H9 (cell line): Measurements from ENCODE around the gene TIAM2. TPM values are rescaled to one million over a fixed set of nuclear protein-coding genes. Genes with fewer than 3 reads are reported as not detected.
"Not testable (repeated sequence)": the region's sequence is repeated elsewhere in the genome, so short reads cannot be mapped to it uniquely, and the experiment has no call there.

Source experiments
- DNase-seq: peaks from one replicate; pipeline ENCODE4 v3.0.0-alpha.2; 2017
- H2AFZ ChIP-seq: one replicate; pipeline ENCODE4 v1.6.1; 2013; ENCODE audit warnings: mild to moderate bottlenecking, low read length, control low read depth, moderate library complexity
- H2AK5ac ChIP-seq: 2 replicates; pipeline ENCODE4 v1.6.1; 2013; ENCODE audit warnings: low read length, control low read depth, mixed read lengths; ENCODE audit not compliant: insufficient read length
- H2BK120ac ChIP-seq: one replicate; pipeline ENCODE4 v1.6.1; 2013; ENCODE audit warnings: low read depth, mild to moderate bottlenecking, low read length, control low read depth, inconsistent platforms; ENCODE audit not compliant: poor library complexity, severe bottlenecking
- H2BK12ac ChIP-seq: 2 replicates; pipeline ENCODE4 v1.6.1; 2013; ENCODE audit warnings: low read length, control low read depth, mixed read lengths, low read depth; ENCODE audit not compliant: insufficient read length
- H2BK15ac ChIP-seq: 2 replicates; pipeline ENCODE4 v1.6.1; 2013; ENCODE audit warnings: low read depth, low read length, control low read depth
- H2BK20ac ChIP-seq: one replicate; pipeline ENCODE4 v1.6.1; 2013; ENCODE audit warnings: low read depth, mild to moderate bottlenecking, low read length, control low read depth, inconsistent platforms; ENCODE audit not compliant: poor library complexity, severe bottlenecking
- H2BK5ac ChIP-seq: 2 replicates; pipeline ENCODE4 v1.6.1; 2013; ENCODE audit warnings: low read length, control low read depth, mixed read lengths; ENCODE audit not compliant: insufficient read length
- H3K14ac ChIP-seq: 2 replicates; pipeline ENCODE4 v1.6.1; 2013; ENCODE audit warnings: low read length, control low read depth; ENCODE audit not compliant: insufficient read depth
- H3K18ac ChIP-seq: 2 replicates; pipeline ENCODE4 v1.6.1; 2013; ENCODE audit warnings: low read depth, mild to moderate bottlenecking, mixed read lengths, low read length, control low read depth; ENCODE audit not compliant: insufficient read length
- H3K23ac ChIP-seq: 2 replicates; pipeline ENCODE4 v1.6.1; 2013; ENCODE audit warnings: low read length, control low read depth, mixed read lengths, low read depth; ENCODE audit not compliant: insufficient read length
- H3K23me2 ChIP-seq: 2 replicates; pipeline ENCODE4 v1.6.1; 2013; ENCODE audit warnings: low read depth, mild to moderate bottlenecking, mixed read lengths, low read length, control low read depth; ENCODE audit not compliant: insufficient read length, poor library complexity, severe bottlenecking
- H3K27ac ChIP-seq: 2 replicates; pipeline ENCODE4 v1.5.1; 2013; ENCODE audit warnings: low read length, control low read depth, mixed read lengths, low read depth; ENCODE audit not compliant: insufficient read length
- H3K27me3 ChIP-seq: 2 replicates; pipeline ENCODE4 v1.6.1; 2013; ENCODE audit warnings: low read length, control low read depth, inconsistent platforms; ENCODE audit not compliant: insufficient read depth
- H3K4ac ChIP-seq: 2 replicates; pipeline ENCODE4 v1.6.1; 2013; ENCODE audit warnings: low read depth, mild to moderate bottlenecking, control low read depth, inconsistent platforms, low read length, moderate library complexity
- H3K4me1 ChIP-seq: 2 replicates; pipeline ENCODE4 v1.6.1; 2013; ENCODE audit warnings: low read length, control low read depth, inconsistent platforms; ENCODE audit not compliant: insufficient read depth
- H3K4me2 ChIP-seq: 2 replicates; pipeline ENCODE4 v1.6.1; 2013; ENCODE audit warnings: low read length, control low read depth, mixed read lengths; ENCODE audit not compliant: insufficient read length, insufficient read depth
- H3K56ac ChIP-seq: 2 replicates; pipeline ENCODE4 v1.6.1; 2013; ENCODE audit warnings: low read depth, mild to moderate bottlenecking, mixed read lengths, low read length, control low read depth; ENCODE audit not compliant: insufficient read length
- H3K79me1 ChIP-seq: 2 replicates; pipeline ENCODE4 v1.6.1; 2013; ENCODE audit warnings: low read depth, mild to moderate bottlenecking, moderate library complexity, low read length, control low read depth, inconsistent platforms; ENCODE audit not compliant: insufficient read depth, poor library complexity, severe bottlenecking
- H3K79me2 ChIP-seq: 2 replicates; pipeline ENCODE4 v1.6.1; 2013; ENCODE audit warnings: low read length, control low read depth, inconsistent platforms; ENCODE audit not compliant: insufficient read depth
- H3K9ac ChIP-seq: 2 replicates; pipeline ENCODE4 v1.6.1; 2013; ENCODE audit warnings: low read length, control low read depth, mixed read lengths; ENCODE audit not compliant: insufficient read length; ENCODE audit errors: extremely low read depth
- H3K9me3 ChIP-seq: one replicate; pipeline ENCODE4 v1.6.1; 2013; ENCODE audit warnings: low read depth, low read length, inconsistent platforms; ENCODE audit not compliant: control insufficient read depth
- H3T11ph ChIP-seq: one replicate; pipeline ENCODE4 v1.6.1; 2013; ENCODE audit warnings: mild to moderate bottlenecking, low read length, control low read depth, inconsistent platforms
- H4K20me1 ChIP-seq: one replicate; pipeline ENCODE4 v1.6.1; 2013; ENCODE audit not compliant: control insufficient read depth, insufficient read length, insufficient read depth
- H4K5ac ChIP-seq: 2 replicates; pipeline ENCODE4 v1.6.1; 2013; ENCODE audit warnings: low read depth, mild to moderate bottlenecking, mixed read lengths, low read length, control low read depth; ENCODE audit not compliant: insufficient read length
- H4K8ac ChIP-seq: replicated peaks from 2 replicates; pipeline ENCODE4 v1.6.1; 2013; ENCODE audit warnings: low read length, control low read depth, mixed read lengths, low read depth; ENCODE audit not compliant: insufficient read length
- H4K91ac ChIP-seq: 2 replicates; pipeline ENCODE4 v1.6.1; 2013; ENCODE audit warnings: low read depth, mild to moderate bottlenecking, moderate library complexity, mixed read lengths, low read length, control low read depth; ENCODE audit not compliant: insufficient read length
- H3K27ac Mint-ChIP-seq, 3 experiments: 2 replicates in 2 of 3; 3 replicates in 1 of 3; pipeline ENCODE4 v1.8.0; 2020 to 2021; ENCODE audit warnings: mixed read lengths in 3 of 3, mild to moderate bottlenecking in 1 of 3, moderate library complexity in 1 of 3
- H3K27me3 Mint-ChIP-seq: 2 replicates; pipeline ENCODE4 v1.8.0; 2021; ENCODE audit warnings: low read depth, mild to moderate bottlenecking, moderate library complexity, mixed read lengths
- H3K36me3 Mint-ChIP-seq, 3 experiments: 2 replicates in 2 of 3; 3 replicates in 1 of 3; pipeline ENCODE4 v1.8.0; 2020 to 2021; ENCODE audit warnings: low read depth in 3 of 3, mixed read lengths in 3 of 3; ENCODE audit not compliant: insufficient read depth in 1 of 3
- H3K4me1 Mint-ChIP-seq, 2 experiments: 2 replicates each; pipeline ENCODE4 v1.8.0; 2020; ENCODE audit warnings: mixed read lengths in 2 of 2
- H3K4me3 Mint-ChIP-seq, 2 experiments: 2 replicates in 1 of 2; 3 replicates in 1 of 2; pipeline ENCODE4 v1.8.0; 2020 to 2021; ENCODE audit warnings: mild to moderate bottlenecking in 2 of 2, mixed read lengths in 2 of 2, moderate library complexity in 1 of 2
- H3K9me3 Mint-ChIP-seq, 2 experiments: 2 replicates in 1 of 2; 3 replicates in 1 of 2; pipeline ENCODE4 v1.8.0; 2020; ENCODE audit warnings: mild to moderate bottlenecking in 2 of 2, mixed read lengths in 2 of 2, moderate library complexity in 1 of 2
- CTCF ChIP-seq: fragments of 200-600 bp; sonication (generic); conservative IDR thresholded peaks from 3 replicates; pipeline ENCODE4 v1.8.0; 2021; ENCODE audit warnings: antibody characterized with exemption, mild to moderate bottlenecking
- WGBS: extraction: QIAGEN DNeasy Blood & Tissue Kit; methylation state at CpG from one replicate; pipeline ENCODE4 v1.1.7; 2013; ENCODE audit warnings: missing lambda C conversion rate, low lambda C conversion rate, mixed read lengths; ENCODE audit not compliant: insufficient read length; ENCODE audit errors: extremely low coverage; 5-methylcytosine and 5-hydroxymethylcytosine counted together
- total RNA-seq: library from RNA; stranded (reverse); gene quantifications from 2 replicates; pipeline ENCODE4 v1.2.1, GENCODE V29; 2021

TIAM2 gene
- total RNA-seq, 1 experiment from 2014 or later = 6.3 TPM

DNA sequence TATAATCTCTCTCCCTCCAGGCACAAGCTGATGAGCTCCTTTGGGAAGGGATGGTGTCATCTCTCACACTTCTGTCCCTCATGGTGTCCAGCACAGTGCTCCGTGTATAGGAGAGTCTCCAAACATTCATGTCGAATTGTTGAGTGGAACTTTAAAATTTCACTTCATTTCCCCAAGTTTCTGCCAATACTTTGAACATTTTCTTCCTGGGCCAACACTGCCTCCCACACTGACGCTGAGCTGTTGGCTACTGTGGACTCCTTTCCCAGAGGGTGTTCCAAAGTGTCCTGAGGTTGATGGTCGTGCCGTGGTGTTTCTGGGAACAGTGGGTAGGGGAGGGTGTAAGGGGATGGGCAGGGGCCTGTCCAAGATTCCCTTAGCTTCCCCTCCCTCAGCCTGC, 122.7 kb downstream of the TIAM2 start:
- Histone ChIP-seq H3K4me2 (no peak overlapping the region), H3K4me1 (peaks cover 20% of the 10 kb centered on the region), H3K79me1 (no peaks in the 10 kb centered on the region), H3K27ac (no peak overlapping the region), H3T11ph (no peak overlapping the region), H2BK12ac (peak overlapping the region; percentile 93), H4K8ac (no peak overlapping the region), H3K27me3 (no peaks in the 10 kb centered on the region), H3K9me3 (no peaks in the 10 kb centered on the region), H3K23ac (no peak overlapping the region), H3K9ac (no peak overlapping the region), H2AFZ (no peak overlapping the region), H2BK20ac (no peak overlapping the region), H4K5ac (no peak overlapping the region), H3K18ac (peak overlapping the region; percentile 44), H2BK15ac (no peak overlapping the region), H2BK120ac (no peak overlapping the region), H2AK5ac (peak overlapping the region; percentile 70), H4K91ac (no peak overlapping the region), H3K14ac (no peak overlapping the region), H3K23me2 (no peaks in the 10 kb centered on the region), H2BK5ac (no peak overlapping the region), H4K20me1 (no peaks in the 10 kb centered on the region), H3K56ac (no peak overlapping the region), H3K79me2 (no peaks in the 10 kb centered on the region), H3K4ac (no peak overlapping the region)
- no peak for DNase-seq
- no peak for TF ChIP-seq CTCF
- peaks cover 0 to 5% of the 10 kb centered on the region in 2 experiments; a peak in 2 of 5 replicates for H3K9me3 Mint-ChIP-seq
- WGBS = no CpG with 5 or more reads among the region's 5 CpGs
- H3K27me3 Mint-ChIP-seq = peaks cover 1% of the 10 kb centered on the region; the same call in 1 of the 2 replicates
- no peak overlapping the region for H3K4me3 Mint-ChIP-seq
- H3K36me3 Mint-ChIP-seq = peaks cover 0 to 4% (median 0%) of the 10 kb centered on the region in 3 experiments; a peak in 4 of 7 replicates
- peaks cover 40 to 55% of the 10 kb centered on the region in 2 experiments for H3K4me1 Mint-ChIP-seq
- peak overlapping the region in 2 of 3 experiments; percentile 73 to 96; a peak in 3 of 7 replicates for H3K27ac Mint-ChIP-seq

DNA sequence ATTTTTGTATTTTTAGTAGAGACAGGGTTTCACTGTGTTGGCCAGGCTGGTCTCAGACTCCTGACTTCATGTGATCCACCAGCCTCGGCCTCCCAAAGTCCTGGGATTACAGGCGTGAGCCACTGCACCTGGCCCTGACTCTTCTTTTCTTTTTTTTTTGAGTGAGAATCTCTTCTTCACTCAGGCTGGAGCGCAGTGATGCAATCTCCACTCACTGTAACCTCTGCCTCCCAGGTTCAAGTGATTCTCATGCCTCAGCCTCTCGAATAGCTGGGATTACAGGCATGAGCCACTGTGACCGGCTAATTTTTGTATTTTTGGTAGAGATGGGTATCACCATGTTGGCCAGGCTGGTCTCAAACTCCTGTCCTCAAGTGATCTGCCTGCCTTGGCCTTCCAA, 124.1 kb downstream of the TIAM2 start:
- H3K23ac ChIP-seq, H2BK5ac ChIP-seq, H3K79me1 ChIP-seq, DNase-seq, H4K20me1 ChIP-seq, H3K4ac ChIP-seq, H2AFZ ChIP-seq, H2BK15ac ChIP-seq, H3K9me3 Mint-ChIP-seq, H2AK5ac ChIP-seq, H3K27ac ChIP-seq, H3K9ac ChIP-seq, H2BK12ac ChIP-seq, H3K79me2 ChIP-seq, H3K56ac ChIP-seq, H4K5ac ChIP-seq, H3K14ac ChIP-seq, H3K27me3 Mint-ChIP-seq, H4K91ac ChIP-seq, H3K4me2 ChIP-seq, H3K27me3 ChIP-seq, H4K8ac ChIP-seq, H3T11ph ChIP-seq, H2BK120ac ChIP-seq, H3K36me3 Mint-ChIP-seq, H2BK20ac ChIP-seq, H3K4me3 Mint-ChIP-seq, H3K23me2 ChIP-seq, H3K9me3 ChIP-seq: not testable (repeated sequence)
- Mint-ChIP-seq H3K4me1 (peaks cover 44 to 58% of the 10 kb centered on the region in 2 experiments), H3K27ac (peak overlapping the region in 2 of 3 experiments; percentile 27 to 100; a peak in 5 of 7 replicates)
- WGBS = no CpG with 5 or more reads among the region's 5 CpGs
- Histone ChIP-seq H3K18ac (peak overlapping the region; percentile 62), H3K4me1 (peaks cover 17% of the 10 kb centered on the region)
